OCI-LY7 (cell line): ENCODE measurements around the gene POPDC2. TPM values are rescaled to one million over a fixed set of nuclear protein-coding genes. Genes with fewer than 3 reads are reported as not detected.

Experiments
- BruUV-seq: library from RNA; stranded (reverse); fragments of 400-500 nt; replicated peaks from 2 replicates; lab custom pipeline; 2021; lab: Mats Ljungman, UMichigan
- CTCF ChIA-PET: fragments of 300-600 bp; sonication (Branson Sonifier 250); formaldehyde crosslinking; loops from one replicate; lab custom pipeline; 2022; ENCODE audit warnings: antibody characterized with exemption; ENCODE audit not compliant: unreplicated experiment; lab: Charles Lee
- POLR2A ChIA-PET: fragments of 300-600 bp; sonication (Branson Sonifier 250); formaldehyde crosslinking; loops from one replicate; lab custom pipeline; 2022; ENCODE audit warnings: antibody characterized with exemption; lab: Charles Lee
- DNase-seq: peaks from one replicate; pipeline ENCODE4 v3.0.0-alpha.2; 2015; ENCODE audit warnings: low spot score
- H2AFZ ChIP-seq: fragments of 200-600 bp; sonication (generic), shearing (Covaris generic); 2 replicates; pipeline ENCODE4 v1.6.1; 2014; ENCODE audit warnings: mild to moderate bottlenecking, antibody characterized with exemption, low read length, moderate library complexity
- H3K27ac ChIP-seq: fragments of 200-600 bp; sonication (generic); 2 replicates; pipeline ENCODE4 v1.5.1; 2014; ENCODE audit warnings: mixed run types, low read depth, mild to moderate bottlenecking, moderate library complexity, low read length, inconsistent platforms; ENCODE audit not compliant: poor library complexity, severe bottlenecking
- H3K36me3 ChIP-seq: fragments of 200-600 bp; sonication (generic); 2 replicates; pipeline ENCODE4 v1.6.1; 2014; ENCODE audit warnings: mild to moderate bottlenecking, antibody characterized with exemption, low read length, moderate library complexity, mixed read lengths; ENCODE audit not compliant: insufficient read depth
- H3K4me1 ChIP-seq: fragments of 200-600 bp; sonication (generic); 2 replicates; pipeline ENCODE4 v1.5.1; 2014; ENCODE audit warnings: mild to moderate bottlenecking, low read length; ENCODE audit not compliant: insufficient read depth, poor library complexity, severe bottlenecking
- H3K4me2 ChIP-seq: fragments of 200-600 bp; sonication (generic); 2 replicates; pipeline ENCODE4 v1.6.1; 2014; ENCODE audit warnings: mild to moderate bottlenecking, low read length
- H3K4me3 ChIP-seq: fragments of 200-600 bp; sonication (generic); 2 replicates; pipeline ENCODE4 v1.5.1; 2014; ENCODE audit warnings: mild to moderate bottlenecking, low read depth, low read length; ENCODE audit not compliant: poor library complexity, severe bottlenecking
- H3K79me2 ChIP-seq: fragments of 200-600 bp; sonication (generic); 2 replicates; pipeline ENCODE4 v1.6.1; 2016; ENCODE audit warnings: low read depth, mild to moderate bottlenecking, low read length, moderate library complexity, mixed read lengths; ENCODE audit not compliant: insufficient read depth
- H3K9me2 ChIP-seq: fragments of 200-600 bp; sonication (generic); 2 replicates; pipeline ENCODE4 v1.6.1; 2016; ENCODE audit warnings: mild to moderate bottlenecking, low read length, mixed read lengths; ENCODE audit not compliant: insufficient read depth
- H3K9me3 ChIP-seq: fragments of 200-600 bp; sonication (generic); 2 replicates; pipeline ENCODE4 v1.6.1; 2014; ENCODE audit warnings: mild to moderate bottlenecking, mixed run types, low read length, mixed read lengths
- H4K20me1 ChIP-seq: fragments of 200-600 bp; sonication (generic); 2 replicates; pipeline ENCODE4 v1.6.1; 2014; ENCODE audit warnings: mild to moderate bottlenecking, antibody characterized with exemption, low read length, moderate library complexity, mixed read lengths; ENCODE audit not compliant: insufficient read depth
- CTCF ChIP-seq: fragments of 200-600 bp; sonication (generic); conservative IDR thresholded peaks from 2 replicates; pipeline ENCODE4 v1.5.1; 2014; ENCODE audit warnings: mild to moderate bottlenecking, antibody characterized with exemption, low read length, moderate library complexity, mixed read lengths
- EZH2phosphoT487 ChIP-seq: fragments of 200-600 bp; sonication (generic); IDR thresholded peaks from 2 replicates; pipeline ENCODE4 v1.6.1; 2018; ENCODE audit warnings: low read depth, borderline replicate concordance, mild to moderate bottlenecking, mixed run types, antibody characterized with exemption, low read length, moderate library complexity, mixed read lengths
- intact Hi-C: fragments of 100-400 bp; cut with micrococcal nuclease; formaldehyde crosslinking; loops from one replicate; pipeline ENCODE4 v1.10.0; 2022; ENCODE audit not compliant: unreplicated experiment
- total RNA-seq, 2 experiments: library from RNA; depleted of rRNA in 1 of 2; stranded (reverse); fragments of >200 nt in 1 of 2; shearing (Covaris generic) in 1 of 2; gene quantifications; 2 replicates each; pipeline ENCODE4 v1.2.3, GENCODE V29; 2014 to 2022

The POPDC2 gene
- total RNA-seq, 2 experiments from 2014 or later, result 0.16 to 1.3 TPM

- Histone ChIP-seq H3K4me3 (peak overlapping the region; percentile 87), H3K9me3 (no peaks in the 10 kb centered on the region), H4K20me1 (peaks cover 15% of the 10 kb centered on the region; the same call in 1 of the 2 replicates), H3K4me2 (peak overlapping the region; percentile 90), H3K4me1 (peaks cover 22% of the 10 kb centered on the region), H3K9me2 (no peaks in the 10 kb centered on the region), H3K36me3 (peaks cover 54% of the 10 kb centered on the region), H3K79me2 (peaks cover 21% of the 10 kb centered on the region), H3K27ac (no peak overlapping the region), H2AFZ (no peak overlapping the region)
- ChIA-PET CTCF (interaction anchor here (1.4 to 1.9 kb wide), 2 partner anchors 20 to 434 kb away, joined by 3 to 4 read pairs; no protein-coding TSS in a partner anchor), POLR2A (interaction anchor here (0.7 to 1.4 kb wide), 10 partner anchors 8 to 1836 kb away, joined by 3 to 7 read pairs (median 4); partner anchors contain the start of gene TIMMDC1)
- no peak for TF ChIP-seq EZH2phosphoT487
- TF ChIP-seq CTCF, result no peak
- intact Hi-C loops, result loop anchor here (5.0 to 10.0 kb wide), 2 partner anchors 431 to 672 kb away; partner anchors contain the start of genes B4GALT4 and LRRC58
- no peak for DNase-seq
- no TSS peak for BruUV-seq
Observed at GRCh38 chr3:119675188-119675874, 14.9 kb upstream of the POPDC2 start.

- Histone ChIP-seq H3K4me3 (no peak overlapping the region), H3K4me1 (peaks cover 22% of the 10 kb centered on the region), H2AFZ (no peak overlapping the region), H3K36me3 (peaks cover 68% of the 10 kb centered on the region), H3K79me2 (peaks cover 21% of the 10 kb centered on the region), H3K4me2 (no peak overlapping the region), H3K9me3 (no peaks in the 10 kb centered on the region), H4K20me1 (peaks cover 15% of the 10 kb centered on the region; the same call in 1 of the 2 replicates), H3K9me2 (no peaks in the 10 kb centered on the region), H3K27ac (no peak overlapping the region)
- DNase-seq, result no peak
- BruUV-seq, result no TSS peak
- TF ChIP-seq CTCF (no peak), EZH2phosphoT487 (no peak)
- intact Hi-C loops, result loop anchor here (10.0 kb wide), 1 partner anchor 429 kb away; the partner anchor contains the start of gene B4GALT4
- ChIA-PET POLR2A (no interaction called here), CTCF (no interaction called here)
Observed at GRCh38 chr3:119673875-119674274, 13.5 kb upstream of the POPDC2 start.

GRCh38 chr3:119672776-119673175 is 12.4 kb upstream of the POPDC2 start:
- ChIA-PET POLR2A (interaction anchor here (0.6 to 2.1 kb wide), 4 partner anchors 9 to 165 kb away, joined by 3 to 10 read pairs (median 3); no protein-coding TSS in a partner anchor), CTCF (no interaction called here)
- peaks cover 77% of the 10 kb centered on the region for H3K36me3 ChIP-seq
- H3K4me3 ChIP-seq, result no peak overlapping the region
- intact Hi-C loops, result loop anchor here (10.0 kb wide), 1 partner anchor 428 kb away; the partner anchor contains the start of gene B4GALT4
- H3K9me3 ChIP-seq, result no peaks in the 10 kb centered on the region
- no peak for TF ChIP-seq EZH2phosphoT487
- no peak for TF ChIP-seq CTCF
- H3K9me2 ChIP-seq, result no peaks in the 10 kb centered on the region
- no peak overlapping the region for H2AFZ ChIP-seq
- H4K20me1 ChIP-seq, result peaks cover 15% of the 10 kb centered on the region; the same call in 1 of the 2 replicates
- H3K4me1 ChIP-seq, result peaks cover 18% of the 10 kb centered on the region
- no TSS peak for BruUV-seq
- no peak overlapping the region for H3K4me2 ChIP-seq
- peaks cover 21% of the 10 kb centered on the region for H3K79me2 ChIP-seq
- no peak overlapping the region for H3K27ac ChIP-seq
- DNase-seq, result no peak
